Glutamatergic neuron (in vitro differentiated cells): ENCODE results near the gene OR10H5. TPM values are rescaled to one million over a fixed set of nuclear protein-coding genes. Genes with fewer than 3 reads are reported as not detected.
"Not testable (repeated sequence)": the region's sequence is repeated elsewhere in the genome, so short reads cannot be mapped to it uniquely, and the experiment has no call there.

Experiments
- DNase-seq: peaks from one replicate; pipeline ENCODE4 v3.0.0; 2022
- H3K27ac Mint-ChIP-seq: one replicate; pipeline ENCODE4 v1.8.0; 2020; ENCODE audit warnings: mild to moderate bottlenecking, mixed read lengths, inconsistent platforms; ENCODE audit not compliant: unreplicated experiment
- H3K27me3 Mint-ChIP-seq: one replicate; pipeline ENCODE4 v1.8.0; 2020; ENCODE audit warnings: mild to moderate bottlenecking, moderate library complexity, mixed read lengths, inconsistent platforms; ENCODE audit not compliant: unreplicated experiment
- H3K36me3 Mint-ChIP-seq: one replicate; pipeline ENCODE4 v1.8.0; 2020; ENCODE audit warnings: mild to moderate bottlenecking, mixed read lengths, inconsistent platforms; ENCODE audit not compliant: unreplicated experiment
- H3K4me1 Mint-ChIP-seq: one replicate; pipeline ENCODE4 v1.8.0; 2020; ENCODE audit warnings: mild to moderate bottlenecking, low read depth, mixed read lengths, inconsistent platforms; ENCODE audit not compliant: unreplicated experiment
- H3K4me3 Mint-ChIP-seq: one replicate; pipeline ENCODE4 v1.8.0; 2020; ENCODE audit warnings: mild to moderate bottlenecking, mixed read lengths, inconsistent platforms; ENCODE audit not compliant: unreplicated experiment
- H3K9me3 Mint-ChIP-seq: one replicate; pipeline ENCODE4 v1.8.0; 2020; ENCODE audit warnings: mild to moderate bottlenecking, moderate library complexity, mixed read lengths, inconsistent platforms; ENCODE audit not compliant: unreplicated experiment
- total RNA-seq: library from RNA; stranded (reverse); fragmentation: NEBNext Ultra II Directional; extraction: Animal tissue kit (Norgen Biotek cat#: 25700); gene quantifications from one replicate; pipeline ENCODE4 v1.2.1, GENCODE V29; 2021; ENCODE audit not compliant: unreplicated experiment
- TF ChIP-seq, protein P1 (sequence below): fragments of 200-600 bp; sonication (generic); IDR thresholded peaks from one replicate; pipeline ENCODE4 v1.5.0; 2021; ENCODE audit not compliant: partially characterized antibody, unreplicated experiment

OR10H5 gene
- total RNA-seq, 1 donor from 2014 or later = not detected

GRCh38 chr19:15831626-15832025 lies 44.2 kb downstream of the OR10H5 start:
- no peak for DNase-seq
- H3K9me3 Mint-ChIP-seq = peaks cover 9% of the 10 kb centered on the region
- H3K4me3 Mint-ChIP-seq = no peak overlapping the region
- H3K27me3 Mint-ChIP-seq = peaks cover 4% of the 10 kb centered on the region
- peaks cover 8% of the 10 kb centered on the region for H3K36me3 Mint-ChIP-seq
- H3K27ac Mint-ChIP-seq = no peak overlapping the region
- TF ChIP-seq, protein P1, sequence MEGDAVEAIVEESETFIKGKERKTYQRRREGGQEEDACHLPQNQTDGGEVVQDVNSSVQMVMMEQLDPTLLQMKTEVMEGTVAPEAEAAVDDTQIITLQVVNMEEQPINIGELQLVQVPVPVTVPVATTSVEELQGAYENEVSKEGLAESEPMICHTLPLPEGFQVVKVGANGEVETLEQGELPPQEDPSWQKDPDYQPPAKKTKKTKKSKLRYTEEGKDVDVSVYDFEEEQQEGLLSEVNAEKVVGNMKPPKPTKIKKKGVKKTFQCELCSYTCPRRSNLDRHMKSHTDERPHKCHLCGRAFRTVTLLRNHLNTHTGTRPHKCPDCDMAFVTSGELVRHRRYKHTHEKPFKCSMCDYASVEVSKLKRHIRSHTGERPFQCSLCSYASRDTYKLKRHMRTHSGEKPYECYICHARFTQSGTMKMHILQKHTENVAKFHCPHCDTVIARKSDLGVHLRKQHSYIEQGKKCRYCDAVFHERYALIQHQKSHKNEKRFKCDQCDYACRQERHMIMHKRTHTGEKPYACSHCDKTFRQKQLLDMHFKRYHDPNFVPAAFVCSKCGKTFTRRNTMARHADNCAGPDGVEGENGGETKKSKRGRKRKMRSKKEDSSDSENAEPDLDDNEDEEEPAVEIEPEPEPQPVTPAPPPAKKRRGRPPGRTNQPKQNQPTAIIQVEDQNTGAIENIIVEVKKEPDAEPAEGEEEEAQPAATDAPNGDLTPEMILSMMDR = no peak
- H3K4me1 Mint-ChIP-seq = peaks cover 3% of the 10 kb centered on the region

DNA sequence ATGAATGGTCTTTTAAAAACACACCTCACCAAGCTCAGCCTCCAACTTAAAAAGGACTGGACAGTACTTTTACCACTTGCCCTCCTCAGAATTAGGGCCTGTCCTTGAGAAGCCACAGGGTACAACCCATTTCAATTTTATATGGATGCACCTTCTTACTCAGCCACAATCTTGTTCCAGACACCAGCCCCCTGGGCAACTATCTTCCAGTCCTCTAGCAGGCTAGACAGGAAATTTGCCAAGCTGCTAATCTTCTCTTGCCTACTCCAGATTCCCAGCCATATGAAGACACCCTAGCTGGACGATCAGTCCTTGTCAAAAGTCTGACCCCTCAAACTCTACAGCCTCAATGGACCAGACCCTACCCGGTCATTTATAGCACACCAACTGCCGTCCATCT lies 46.8 kb downstream of the OR10H5 start:
- H3K36me3 Mint-ChIP-seq, H3K9me3 Mint-ChIP-seq, H3K27me3 Mint-ChIP-seq, H3K4me1 Mint-ChIP-seq, DNase-seq, H3K27ac Mint-ChIP-seq, H3K4me3 Mint-ChIP-seq: not testable (repeated sequence)

GRCh38 chr19:15835565-15836329 lies 48.3 kb downstream of the OR10H5 start:
- H3K9me3 Mint-ChIP-seq, H3K4me1 Mint-ChIP-seq, H3K27me3 Mint-ChIP-seq, DNase-seq, H3K36me3 Mint-ChIP-seq: not testable (repeated sequence)
- H3K27ac Mint-ChIP-seq = peak overlapping the region; percentile 86
- H3K4me3 Mint-ChIP-seq = peak overlapping the region; percentile 82

DNA sequence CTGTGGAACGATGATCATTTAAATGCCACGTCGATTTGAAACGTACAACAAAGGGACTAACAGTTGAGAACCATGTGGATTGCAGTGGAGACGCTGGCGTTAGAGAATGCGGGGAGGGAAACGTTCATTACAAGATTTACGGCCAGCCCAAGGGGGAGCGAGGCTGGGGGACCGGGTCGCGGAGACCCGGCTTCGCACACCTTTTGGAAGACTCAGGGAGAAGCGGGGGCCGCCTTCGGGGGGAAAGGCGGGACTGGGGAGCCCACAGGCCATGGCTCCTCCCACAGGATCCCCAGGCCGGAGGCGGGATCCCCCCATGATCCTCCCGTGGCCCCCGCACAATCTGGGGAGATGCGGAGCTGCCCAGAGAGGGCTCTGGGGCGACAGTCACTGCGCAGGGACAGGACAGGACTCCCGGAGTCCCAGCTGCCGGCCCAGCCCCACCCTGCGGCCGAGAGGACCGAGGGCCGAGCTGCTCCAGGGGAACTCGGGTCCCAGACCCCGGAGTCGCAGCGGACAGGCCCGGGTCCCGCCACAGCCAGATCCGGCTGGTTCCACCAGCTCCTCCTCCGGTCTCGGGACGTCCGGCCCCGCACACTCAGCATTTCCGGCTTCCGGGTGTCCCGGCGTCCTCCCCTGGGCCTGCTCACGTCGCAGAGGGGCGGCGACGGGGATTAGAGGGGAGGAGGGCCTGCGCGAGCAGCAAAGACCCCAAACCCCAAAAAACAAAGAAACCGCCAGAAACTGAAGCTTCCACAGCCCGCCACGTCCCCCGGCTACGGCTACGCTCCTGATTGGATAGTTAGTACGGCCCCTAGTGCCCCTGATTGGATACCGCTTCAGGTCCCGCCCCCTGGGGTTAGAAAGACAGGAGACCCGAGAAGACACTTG lies 49.1 kb downstream of the OR10H5 start:
- DNase-seq = peak; percentile 81
- Mint-ChIP-seq H3K4me3 (peak overlapping the region; percentile 82), H3K4me1 (peaks cover 3% of the 10 kb centered on the region), H3K9me3 (peaks cover 6% of the 10 kb centered on the region), H3K36me3 (no peaks in the 10 kb centered on the region), H3K27ac (peak overlapping the region; percentile 86), H3K27me3 (no peaks in the 10 kb centered on the region)
- TF ChIP-seq, protein P1 = no peak

DNA sequence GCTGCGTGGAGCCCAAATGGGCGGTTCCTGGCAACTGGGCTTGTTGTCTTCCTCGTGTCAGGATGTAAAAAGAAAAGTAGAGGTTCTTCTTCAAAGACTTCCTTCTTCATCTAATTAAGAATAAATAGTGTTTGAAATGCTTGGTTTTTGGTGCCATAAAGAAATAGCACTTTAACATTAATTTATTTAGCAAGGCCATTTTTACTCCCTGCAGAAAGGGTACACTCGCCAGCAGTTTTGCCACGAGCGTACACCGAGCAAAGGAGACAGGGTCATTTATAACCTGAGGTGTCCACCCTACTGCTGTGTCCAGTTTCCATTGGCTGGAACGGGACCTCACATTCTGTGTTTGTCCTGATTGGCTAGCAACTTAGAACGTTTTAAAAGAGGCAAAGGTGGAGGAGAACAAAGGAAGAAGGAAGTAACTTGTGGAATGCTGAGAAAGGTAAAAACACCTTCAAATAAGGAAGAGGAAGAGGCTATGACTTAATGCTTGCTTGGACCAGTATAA lies 49.8 kb downstream of the OR10H5 start:
- no peak for DNase-seq
- TF ChIP-seq, protein P1 = no peak
- H3K27ac Mint-ChIP-seq = peak overlapping the region; percentile 76
- H3K4me3 Mint-ChIP-seq = peak overlapping the region; percentile 77
- no peaks in the 10 kb centered on the region for H3K36me3 Mint-ChIP-seq
- peaks cover 3% of the 10 kb centered on the region for H3K4me1 Mint-ChIP-seq
- peaks cover 6% of the 10 kb centered on the region for H3K9me3 Mint-ChIP-seq
- no peaks in the 10 kb centered on the region for H3K27me3 Mint-ChIP-seq

DNA sequence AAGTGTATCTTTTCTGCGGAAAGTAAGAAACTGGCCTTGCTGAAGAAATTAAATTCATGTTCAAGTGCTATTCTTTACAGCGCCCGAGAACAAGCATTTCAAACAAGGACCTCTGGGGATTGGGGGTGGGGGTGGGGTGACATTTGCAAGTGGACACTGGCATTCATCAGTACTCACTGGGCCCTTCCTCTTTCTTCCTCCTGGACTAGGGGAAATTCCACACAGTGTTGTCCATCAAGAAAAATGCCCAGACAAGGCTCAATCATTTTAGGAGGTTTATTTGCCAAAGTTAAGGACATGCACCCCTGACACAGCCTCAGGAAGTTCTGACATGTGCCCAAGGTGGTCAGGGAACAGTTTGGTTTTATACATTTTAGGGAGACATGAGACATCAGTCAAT lies 50.9 kb downstream of the OR10H5 start:
- TF ChIP-seq, protein P1 = no peak
- no peak overlapping the region for H3K4me3 Mint-ChIP-seq
- no peak for DNase-seq
- no peaks in the 10 kb centered on the region for H3K36me3 Mint-ChIP-seq
- H3K4me1 Mint-ChIP-seq = peaks cover 3% of the 10 kb centered on the region
- H3K9me3 Mint-ChIP-seq = peaks cover 8% of the 10 kb centered on the region
- H3K27ac Mint-ChIP-seq = no peak overlapping the region
- H3K27me3 Mint-ChIP-seq = no peaks in the 10 kb centered on the region

DNA sequence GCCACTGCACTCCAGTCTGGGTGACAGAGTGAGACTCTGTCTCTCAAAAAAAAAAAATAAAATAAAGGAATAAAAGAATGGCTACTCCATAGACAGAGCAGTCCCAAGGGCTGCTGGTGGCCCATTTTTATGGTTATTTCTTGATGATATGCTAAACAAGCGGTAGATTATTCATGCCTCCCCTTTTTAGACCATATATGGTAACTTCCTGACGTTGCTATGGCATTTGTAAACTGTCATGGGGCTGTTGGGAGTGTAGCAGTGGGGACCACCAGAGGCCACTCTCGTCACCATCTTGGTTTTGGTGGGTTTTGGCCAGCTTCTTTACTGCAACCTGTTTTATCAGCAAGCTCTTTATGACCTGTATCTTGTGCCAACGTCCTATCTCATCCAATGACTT lies 52.4 kb downstream of the OR10H5 start:
- not testable (repeated sequence) for H3K36me3 Mint-ChIP-seq, DNase-seq, H3K27me3 Mint-ChIP-seq, H3K4me3 Mint-ChIP-seq, H3K4me1 Mint-ChIP-seq
- H3K27ac Mint-ChIP-seq = peak overlapping the region; percentile 39
- peaks cover 13% of the 10 kb centered on the region for H3K9me3 Mint-ChIP-seq
